Stimulated activated CD4-positive, alpha-beta T cell treated with anti-CD3 and anti-CD28 coated beads, Interleukin-2, amount 100 ng/mL, for 4 hours (primary cell): ENCODE data around the gene MST1.

Experiments used
- DNase-seq: peaks from one replicate; pipeline ENCODE4 v3.0.0-alpha.2; 2020; ENCODE audit warnings: low read depth

Gene MST1

DNA sequence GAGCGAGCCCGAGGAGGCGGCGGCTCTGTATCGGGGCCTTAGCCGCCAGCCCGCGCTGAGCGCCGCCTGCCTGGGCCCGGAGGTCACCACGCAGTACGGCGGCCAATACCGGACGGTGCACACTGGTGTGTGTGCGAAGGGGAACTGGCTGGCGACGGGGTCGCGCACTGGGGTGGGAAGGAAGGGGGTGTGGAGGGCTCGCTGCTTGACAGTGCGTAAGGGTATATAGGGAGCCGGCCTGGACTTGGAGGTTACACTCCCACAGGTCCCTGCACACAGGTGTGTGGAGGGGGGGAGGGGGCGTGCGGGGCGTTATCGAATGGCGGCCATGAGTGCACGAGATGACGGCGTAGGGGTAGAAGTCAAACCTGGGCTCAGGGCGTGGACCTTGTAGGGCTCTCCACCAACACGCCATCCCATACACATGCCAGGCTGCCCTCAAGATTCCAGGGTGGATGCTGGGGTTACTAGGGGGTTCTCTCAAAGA, 14.7 kb downstream of the MST1 start:
- DNase-seq = peak; percentile 21

DNA sequence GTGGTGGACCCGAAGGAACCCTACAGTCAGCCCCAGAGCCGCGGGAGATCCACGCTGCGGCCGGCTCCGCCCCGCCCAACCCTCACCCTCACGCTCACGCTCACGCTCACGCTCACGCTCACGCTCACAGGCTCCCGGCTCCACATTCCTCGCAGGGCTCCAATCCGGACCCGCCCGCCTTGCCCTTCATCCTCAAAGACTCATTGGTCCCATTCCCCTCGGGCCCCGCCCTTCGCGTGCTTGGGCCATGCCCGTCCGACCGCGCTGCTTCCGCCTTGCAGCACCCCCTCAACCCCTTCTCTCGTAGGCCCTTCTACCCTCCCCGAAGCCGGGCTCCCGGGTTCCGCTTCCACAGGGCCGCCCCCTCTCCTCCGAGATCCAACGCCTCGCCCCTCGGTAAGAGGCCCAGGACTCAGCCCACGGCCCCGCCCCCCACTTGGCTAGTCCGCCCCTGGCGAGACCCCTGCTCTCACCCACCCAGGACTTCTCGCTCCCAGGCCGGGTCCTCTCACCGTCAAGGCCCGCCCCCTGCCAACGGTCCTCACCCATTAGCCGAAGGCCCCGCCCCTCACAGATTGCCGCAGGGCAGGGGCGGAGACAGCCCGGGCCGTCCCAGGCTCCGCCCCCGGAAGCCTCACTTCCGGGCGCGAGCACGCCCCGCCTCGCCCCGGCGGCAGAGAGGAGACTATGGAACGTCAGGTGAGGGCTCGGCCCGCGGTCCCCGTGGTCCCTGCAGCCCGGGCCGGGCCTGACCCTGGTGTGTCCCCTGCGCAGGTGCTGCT, 15.4 kb downstream of the MST1 start, which contains the start of gene APEH:
APEH (plus strand) TSS at position 637 of the 782 bp plus-strand sequence; CDS start at position 688, 51 bp downstream.
- DNase-seq = peak; percentile 98

GRCh38 chr3:49673121-49673714, 16.1 kb downstream of the MST1 start:
- no peak for DNase-seq

DNA sequence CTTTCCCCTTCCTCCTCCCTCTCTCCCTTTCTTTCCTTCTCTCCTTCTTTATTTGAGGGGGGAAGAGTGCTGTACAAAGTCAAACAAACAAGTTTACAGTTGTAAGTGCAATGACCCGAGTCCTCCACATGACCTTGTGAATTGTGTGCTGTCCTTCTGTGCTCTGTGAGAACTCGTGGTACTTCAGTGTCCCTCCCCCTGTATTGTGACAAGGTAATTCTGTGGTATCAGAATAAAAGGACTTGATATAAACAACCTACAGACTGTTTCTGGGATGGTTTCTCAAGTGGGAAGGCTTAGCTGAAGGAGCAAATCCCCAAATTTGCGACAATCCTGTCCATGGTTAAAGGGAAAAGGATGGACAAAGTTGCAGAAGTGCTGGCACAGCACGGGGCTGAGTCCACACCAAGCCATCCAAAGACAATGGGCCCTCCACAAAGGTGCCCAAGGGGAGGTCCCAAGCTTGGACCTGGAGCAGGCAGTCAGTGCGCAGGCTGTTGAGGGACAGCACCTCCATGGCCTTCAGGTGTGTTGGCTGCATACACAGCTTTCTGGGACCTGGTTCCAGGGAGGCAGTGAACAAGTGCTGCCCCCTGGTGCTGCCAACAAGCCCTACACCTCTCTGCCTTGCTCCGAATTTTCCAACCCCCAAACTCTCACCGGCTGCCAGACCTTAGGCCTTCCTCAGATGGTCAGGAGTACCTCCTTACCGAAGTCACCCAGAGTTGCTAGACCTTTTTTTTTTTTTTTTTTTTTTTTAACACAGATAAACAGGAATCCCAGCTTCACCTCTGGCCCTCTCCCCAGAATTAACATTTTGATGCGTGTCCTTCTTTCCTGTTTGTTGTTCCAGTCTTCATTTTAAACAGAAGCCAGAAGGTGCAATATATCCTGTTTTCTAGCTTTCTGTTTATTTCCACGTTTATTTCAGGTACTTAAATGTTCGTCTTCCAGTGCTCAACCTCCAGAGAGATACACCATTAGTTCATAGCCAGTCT, 17.7 kb downstream of the MST1 start:
- peak; percentile 55 for DNase-seq

DNA sequence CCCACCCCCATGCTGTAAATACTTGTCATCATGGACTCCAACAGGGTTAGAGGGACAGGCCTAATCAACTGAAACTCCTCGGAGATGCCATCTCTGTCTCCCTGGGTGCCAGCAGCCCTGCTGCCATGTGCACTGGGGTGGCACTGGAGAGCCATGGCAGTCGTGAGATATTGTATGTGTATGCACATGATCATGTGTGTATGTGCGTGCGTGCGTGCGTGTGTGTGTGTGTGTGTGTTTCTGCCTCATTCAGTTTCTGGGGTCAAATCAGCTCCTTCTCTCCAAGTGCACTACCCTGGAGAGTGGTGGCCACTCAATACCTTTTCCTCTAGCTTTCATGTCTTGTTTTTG, 18.4 kb downstream of the MST1 start:
- DNase-seq = no peak

- no peak for DNase-seq
Observed at GRCh38 chr3:49669352-49669751, 19.9 kb downstream of the MST1 start.

- no peak for DNase-seq
Observed at GRCh38 chr3:49668861-49669260, 20.4 kb downstream of the MST1 start.

- DNase-seq = no peak
Observed at GRCh38 chr3:49668414-49668797, 20.9 kb downstream of the MST1 start.

- DNase-seq = no peak
Observed at GRCh38 chr3:49667701-49668413, 21.4 kb downstream of the MST1 start.

DNA sequence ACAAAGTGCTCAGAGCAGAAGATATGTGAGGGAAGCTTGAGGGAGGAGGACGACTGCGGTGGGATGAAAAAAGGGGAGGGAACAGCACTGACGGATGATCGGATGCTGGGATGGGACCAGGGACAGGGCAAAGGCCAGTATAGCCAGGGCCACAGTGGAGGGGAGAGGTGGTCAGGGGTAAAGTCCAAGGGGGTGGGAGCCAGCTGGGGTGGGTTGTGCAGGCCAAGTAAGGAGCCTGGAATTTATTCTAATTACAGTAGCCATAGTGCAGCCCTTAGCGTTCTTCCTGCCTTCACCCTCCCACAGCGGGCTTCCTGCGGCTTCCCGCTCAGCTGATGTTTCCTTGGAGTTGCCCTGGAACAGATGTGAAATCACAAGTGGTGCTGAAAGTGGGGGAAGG, 22.7 kb downstream of the MST1 start:
- DNase-seq = no peak

DNA sequence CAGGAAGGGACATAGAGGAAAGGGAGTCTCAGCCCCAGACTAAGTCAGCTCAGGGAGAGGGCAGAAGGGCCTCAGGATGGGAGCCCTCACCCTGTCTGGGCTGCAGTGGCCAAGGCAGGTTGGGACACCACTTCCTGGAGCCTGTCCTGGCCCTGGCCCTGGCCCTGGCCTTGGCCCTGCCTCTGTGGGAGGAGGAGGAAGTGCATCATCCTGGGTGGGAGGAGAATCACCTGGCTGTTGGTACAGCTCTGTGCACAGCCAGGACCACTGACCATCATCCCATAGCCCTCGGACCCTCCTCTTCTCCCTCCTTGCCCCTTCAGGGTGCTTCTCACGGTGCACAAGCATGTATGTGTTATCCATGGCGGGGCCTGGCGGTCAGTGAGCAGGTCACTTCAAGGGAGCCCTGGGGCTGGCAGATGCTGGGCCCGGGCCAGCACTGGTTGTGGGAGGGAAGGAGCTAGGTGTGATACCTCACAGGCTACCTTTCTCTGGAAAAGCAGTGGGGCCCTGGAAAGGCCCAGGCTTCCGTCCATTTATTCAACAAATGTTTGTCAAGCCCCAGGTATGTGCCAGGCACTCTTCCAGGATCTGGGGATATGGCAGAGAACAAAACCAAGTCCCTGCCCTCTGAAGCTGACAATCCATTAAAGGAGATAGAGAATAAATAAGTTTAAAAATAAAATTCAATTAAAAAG, 23.3 kb downstream of the MST1 start:
- no peak for DNase-seq

- DNase-seq = no peak
Observed at GRCh38 chr3:49664300-49664699, 25.0 kb downstream of the MST1 start.

GRCh38 chr3:49663831-49664230, 25.4 kb downstream of the MST1 start:
- no peak for DNase-seq

GRCh38 chr3:49662720-49663413, 26.4 kb downstream of the MST1 start:
- DNase-seq = no peak

DNA sequence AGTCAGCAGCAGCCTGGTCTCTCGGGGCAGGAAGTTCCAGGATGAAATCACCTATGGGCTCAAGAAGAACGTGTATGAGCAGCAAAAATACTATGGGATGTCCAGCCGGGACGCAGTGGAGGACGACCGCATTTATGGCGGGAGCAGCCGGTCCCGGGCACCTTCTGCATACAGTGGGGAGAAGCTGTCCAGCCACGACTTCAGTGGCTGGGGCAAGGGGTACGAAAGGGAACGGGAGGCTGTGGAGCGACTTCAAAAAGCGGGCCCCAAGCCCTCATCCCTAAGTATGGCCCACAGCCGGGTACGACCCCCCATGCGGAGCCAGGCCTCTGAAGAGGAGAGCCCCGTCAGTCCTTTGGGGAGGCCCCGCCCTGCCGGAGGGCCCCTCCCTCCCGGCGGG, 27.3 kb downstream of the MST1 start:
- no peak for DNase-seq

- no peak for DNase-seq
Observed at GRCh38 chr3:49661281-49661680, 28.0 kb downstream of the MST1 start.

DNA sequence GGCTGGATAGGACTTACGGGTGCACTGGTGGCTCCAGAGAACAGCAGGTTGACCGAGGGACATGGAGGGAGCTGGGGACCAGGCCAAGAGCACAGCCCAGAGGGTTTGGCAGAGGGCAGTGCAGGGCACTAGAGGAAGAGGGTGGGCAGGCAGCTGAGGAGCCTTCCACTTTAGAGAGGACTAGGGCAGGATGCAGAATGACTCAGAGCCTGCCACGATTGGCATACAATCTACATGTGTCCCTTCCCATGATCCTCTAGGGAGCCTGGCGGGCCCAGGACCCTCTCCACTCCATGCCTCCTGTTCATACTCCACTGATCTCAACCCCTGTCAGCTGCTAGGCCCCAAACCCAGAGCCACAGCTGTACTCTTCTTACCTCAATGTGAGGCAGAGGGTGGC, 29.5 kb downstream of the MST1 start:
- no peak for DNase-seq

GRCh38 chr3:49658711-49659110, 30.6 kb downstream of the MST1 start:
- DNase-seq = no peak

GRCh38 chr3:49657208-49657915, 31.9 kb downstream of the MST1 start:
- no peak for DNase-seq

DNA sequence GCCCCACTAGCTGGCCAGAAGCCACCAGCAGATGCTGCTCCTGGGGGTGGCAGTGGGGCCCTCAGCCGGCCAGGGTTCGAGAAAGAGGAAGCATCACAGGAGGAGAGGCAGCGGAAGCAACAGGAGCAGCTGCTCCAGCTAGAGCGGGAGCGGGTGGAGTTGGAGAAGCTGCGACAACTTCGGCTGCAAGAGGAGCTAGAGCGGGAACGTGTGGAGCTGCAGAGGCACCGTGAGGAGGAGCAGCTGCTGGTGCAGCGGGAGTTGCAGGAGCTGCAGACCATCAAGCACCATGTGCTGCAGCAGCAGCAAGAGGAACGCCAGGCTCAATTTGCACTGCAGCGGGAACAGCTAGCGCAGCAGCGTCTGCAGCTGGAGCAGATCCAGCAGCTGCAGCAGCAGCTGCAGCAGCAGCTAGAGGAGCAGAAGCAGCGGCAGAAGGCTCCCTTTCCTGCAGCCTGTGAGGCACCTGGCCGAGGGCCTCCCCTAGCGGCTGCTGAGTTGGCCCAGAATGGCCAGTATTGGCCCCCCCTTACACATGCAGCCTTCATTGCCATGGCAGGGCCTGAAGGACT, 32.6 kb downstream of the MST1 start:
- no peak for DNase-seq
